Measurements from ENCODE around the gene SLC25A3.
"Not testable (repeated sequence)": the region's sequence is repeated elsewhere in the genome, so short reads cannot be mapped to it uniquely, and the experiment has no call there.

Gene SLC25A3

GRCh38 chr12:98551787-98552186, 41.7 kb upstream of the SLC25A3 start:
- no peak overlapping the region for H3K14ac ChIP-seq (ENCODE audit: low read length)
- H3K36me3 ChIP-seq (ENCODE audit: control insufficient read depth in 1 of 2, insufficient read depth in 2 of 2, low read length in 2 of 2), result peaks cover 10 to 14% of the 10 kb centered on the region in 2 experiments
- no peak overlapping the region for H3K4ac ChIP-seq (ENCODE audit: low read depth, low read length)
- H2BK120ac ChIP-seq (ENCODE audit: insufficient read depth, low read length, poor library complexity), result no peak overlapping the region
- H3K4me2 ChIP-seq (ENCODE audit: low read length), result no peak overlapping the region
- H2AK5ac ChIP-seq (ENCODE audit: low read length), result no peak overlapping the region
- H3K4me1 ChIP-seq (ENCODE audit: control insufficient read depth in 1 of 2, insufficient read depth in 2 of 2, low read length in 2 of 2), result no peaks in the 10 kb centered on the region
- no peak overlapping the region for H4K91ac ChIP-seq (ENCODE audit: low read depth, low read length)
- H3K9ac ChIP-seq (ENCODE audit: low read length), result no peak overlapping the region
- no peaks in the 10 kb centered on the region for H3K79me2 ChIP-seq (ENCODE audit: control insufficient read depth, insufficient read depth, low read length, poor library complexity)
- H3K9me3 ChIP-seq (ENCODE audit: insufficient read depth, low read depth, low read length), result no peaks in the 10 kb centered on the region
- no peaks in the 10 kb centered on the region for H3K79me1 ChIP-seq (ENCODE audit: low read length)
- no peak overlapping the region for H3K18ac ChIP-seq (ENCODE audit: low read length)
- no peak for DNase-seq
- no peak overlapping the region for H2AFZ ChIP-seq (ENCODE audit: insufficient read depth, low read length, poor library complexity)
- no peak overlapping the region for H2BK5ac ChIP-seq (ENCODE audit: low read depth, low read length, poor library complexity)
- H4K12ac ChIP-seq (ENCODE audit: low read depth, low read length), result no peak overlapping the region
- no peaks in the 10 kb centered on the region for H3K27me3 ChIP-seq (ENCODE audit: insufficient read depth, low read length)
- H2BK12ac ChIP-seq (ENCODE audit: low read length), result no peak overlapping the region
- WGBS (ENCODE audit: extremely low coverage, insufficient coverage, insufficient read length), result no CpG with 5 or more reads among the region's 3 CpGs
- no peak overlapping the region for H3K4me3 ChIP-seq (ENCODE audit: low read depth, low read length)
- H4K8ac ChIP-seq (ENCODE audit: low read depth, low read length), result no peak overlapping the region
- H3K27ac ChIP-seq (ENCODE audit: low read depth, low read length), result no peak overlapping the region
- H3K23ac ChIP-seq (ENCODE audit: low read length), result no peak overlapping the region

- H3K4me3 ChIP-seq (ENCODE audit: low read depth, low read length); H3K18ac ChIP-seq (ENCODE audit: low read length); H3K9ac ChIP-seq (ENCODE audit: low read length); H4K12ac ChIP-seq (ENCODE audit: low read depth, low read length); H2BK12ac ChIP-seq (ENCODE audit: low read length); H3K14ac ChIP-seq (ENCODE audit: low read length); DNase-seq; H3K4ac ChIP-seq (ENCODE audit: low read depth, low read length); H2BK120ac ChIP-seq (ENCODE audit: insufficient read depth, low read length, poor library complexity); H3K79me1 ChIP-seq (ENCODE audit: low read length); H3K79me2 ChIP-seq (ENCODE audit: control insufficient read depth, insufficient read depth, low read length, poor library complexity); H3K9me3 ChIP-seq (ENCODE audit: insufficient read depth, low read depth, low read length); H2AK5ac ChIP-seq (ENCODE audit: low read length); H3K27ac ChIP-seq (ENCODE audit: low read depth, low read length); H4K91ac ChIP-seq (ENCODE audit: low read depth, low read length); H3K27me3 ChIP-seq (ENCODE audit: insufficient read depth, low read length); H3K4me2 ChIP-seq (ENCODE audit: low read length); H2AFZ ChIP-seq (ENCODE audit: insufficient read depth, low read length, poor library complexity); H3K4me1 ChIP-seq (ENCODE audit: control insufficient read depth in 1 of 2, insufficient read depth in 2 of 2, low read length in 2 of 2); H3K23ac ChIP-seq (ENCODE audit: low read length); H2BK5ac ChIP-seq (ENCODE audit: low read depth, low read length, poor library complexity); H4K8ac ChIP-seq (ENCODE audit: low read depth, low read length); H3K36me3 ChIP-seq (ENCODE audit: control insufficient read depth in 1 of 2, insufficient read depth in 2 of 2, low read length in 2 of 2): not testable (repeated sequence)
- WGBS (ENCODE audit: extremely low coverage, insufficient coverage, insufficient read length), result no CpG with 5 or more reads among the region's 4 CpGs
Measured at GRCh38 chr12:98558097-98558496, 35.4 kb upstream of the SLC25A3 start.

- H3K27ac ChIP-seq (ENCODE audit: low read depth, low read length), result no peak overlapping the region
- H3K27me3 ChIP-seq (ENCODE audit: insufficient read depth, low read length), result no peaks in the 10 kb centered on the region
- no peak overlapping the region for H3K23ac ChIP-seq (ENCODE audit: low read length)
- H3K4ac ChIP-seq (ENCODE audit: low read depth, low read length), result no peak overlapping the region
- H3K9me3 ChIP-seq (ENCODE audit: insufficient read depth, low read depth, low read length), result no peaks in the 10 kb centered on the region
- no CpG with 5 or more reads among the region's 1 CpG for WGBS (ENCODE audit: extremely low coverage, insufficient coverage, insufficient read length)
- H3K18ac ChIP-seq (ENCODE audit: low read length), result no peak overlapping the region
- H2AFZ ChIP-seq (ENCODE audit: insufficient read depth, low read length, poor library complexity), result no peak overlapping the region
- H2BK5ac ChIP-seq (ENCODE audit: low read depth, low read length, poor library complexity), result no peak overlapping the region
- no peak for DNase-seq
- no peak overlapping the region for H3K14ac ChIP-seq (ENCODE audit: low read length)
- no peaks in the 10 kb centered on the region for H3K79me1 ChIP-seq (ENCODE audit: low read length)
- H3K36me3 ChIP-seq (ENCODE audit: control insufficient read depth in 1 of 2, insufficient read depth in 2 of 2, low read length in 2 of 2), result no peaks in the 10 kb centered on the region
- no peak overlapping the region for H2BK12ac ChIP-seq (ENCODE audit: low read length)
- H3K9ac ChIP-seq (ENCODE audit: low read length), result no peak overlapping the region
- no peak overlapping the region for H4K91ac ChIP-seq (ENCODE audit: low read depth, low read length)
- no peak overlapping the region for H2BK120ac ChIP-seq (ENCODE audit: insufficient read depth, low read length, poor library complexity)
- H3K79me2 ChIP-seq (ENCODE audit: control insufficient read depth, insufficient read depth, low read length, poor library complexity), result no peaks in the 10 kb centered on the region
- no peak overlapping the region for H3K4me3 ChIP-seq (ENCODE audit: low read depth, low read length)
- H4K8ac ChIP-seq (ENCODE audit: low read depth, low read length), result no peak overlapping the region
- no peaks in the 10 kb centered on the region for H3K4me1 ChIP-seq (ENCODE audit: control insufficient read depth in 1 of 2, insufficient read depth in 2 of 2, low read length in 2 of 2)
- H4K12ac ChIP-seq (ENCODE audit: low read depth, low read length), result no peak overlapping the region
- H3K4me2 ChIP-seq (ENCODE audit: low read length), result no peak overlapping the region
- H2AK5ac ChIP-seq (ENCODE audit: low read length), result no peak overlapping the region
Measured at GRCh38 chr12:98559666-98560065, 33.8 kb upstream of the SLC25A3 start.

GRCh38 chr12:98561846-98562245, 31.6 kb upstream of the SLC25A3 start:
- no peak overlapping the region for H3K18ac ChIP-seq (ENCODE audit: low read length)
- no peaks in the 10 kb centered on the region for H3K79me1 ChIP-seq (ENCODE audit: low read length)
- no peak overlapping the region for H3K27ac ChIP-seq (ENCODE audit: low read depth, low read length)
- no peak overlapping the region for H3K4me3 ChIP-seq (ENCODE audit: low read depth, low read length)
- H3K4ac ChIP-seq (ENCODE audit: low read depth, low read length), result no peak overlapping the region
- H3K79me2 ChIP-seq (ENCODE audit: control insufficient read depth, insufficient read depth, low read length, poor library complexity), result no peaks in the 10 kb centered on the region
- H3K36me3 ChIP-seq (ENCODE audit: control insufficient read depth in 1 of 2, insufficient read depth in 2 of 2, low read length in 2 of 2), result no peaks in the 10 kb centered on the region
- no peak overlapping the region for H4K91ac ChIP-seq (ENCODE audit: low read depth, low read length)
- no peaks in the 10 kb centered on the region for H3K27me3 ChIP-seq (ENCODE audit: insufficient read depth, low read length)
- no peak overlapping the region for H3K4me2 ChIP-seq (ENCODE audit: low read length)
- no peak overlapping the region for H3K14ac ChIP-seq (ENCODE audit: low read length)
- no CpG with 5 or more reads among the region's 3 CpGs for WGBS (ENCODE audit: extremely low coverage, insufficient coverage, insufficient read length)
- no peak overlapping the region for H2BK12ac ChIP-seq (ENCODE audit: low read length)
- H3K9ac ChIP-seq (ENCODE audit: low read length), result no peak overlapping the region
- no peak overlapping the region for H2AK5ac ChIP-seq (ENCODE audit: low read length)
- H2BK120ac ChIP-seq (ENCODE audit: insufficient read depth, low read length, poor library complexity), result no peak overlapping the region
- no peaks in the 10 kb centered on the region for H3K4me1 ChIP-seq (ENCODE audit: control insufficient read depth in 1 of 2, insufficient read depth in 2 of 2, low read length in 2 of 2)
- H3K23ac ChIP-seq (ENCODE audit: low read length), result no peak overlapping the region
- H2AFZ ChIP-seq (ENCODE audit: insufficient read depth, low read length, poor library complexity), result no peak overlapping the region
- H4K12ac ChIP-seq (ENCODE audit: low read depth, low read length), result no peak overlapping the region
- H2BK5ac ChIP-seq (ENCODE audit: low read depth, low read length, poor library complexity), result no peak overlapping the region
- no peak for DNase-seq
- no peak overlapping the region for H4K8ac ChIP-seq (ENCODE audit: low read depth, low read length)
- no peaks in the 10 kb centered on the region for H3K9me3 ChIP-seq (ENCODE audit: insufficient read depth, low read depth, low read length)

Measured in trophoblast cell (in vitro differentiated cells and primary cell).